HepG2 (cell line): Measurements from ENCODE around the gene DNMT3B. TPM values are rescaled to one million over a fixed set of nuclear protein-coding genes. Genes with fewer than 3 reads are reported as not detected.

ENCODE experiments used
- FOXC1 ChIP-seq: sonication (generic); formaldehyde crosslinking; IDR thresholded peaks from 2 replicates; pipeline ENCODE4 v1.8.0; 2022; ENCODE audit warnings: mild to moderate bottlenecking, missing genetic modification reagents, borderline replicate concordance
- FOXK1 ChIP-seq: sonication (generic); formaldehyde crosslinking; IDR thresholded peaks from 2 replicates; pipeline ENCODE4 v1.4.0; 2020; ENCODE audit warnings: low read depth, missing genetic modification reagents, borderline replicate concordance
- HDAC6 ChIP-seq: fragments of 200-600 bp; sonication (generic); IDR thresholded peaks from 2 replicates; pipeline ENCODE4 v1.7.0; 2017; ENCODE audit warnings: mild to moderate bottlenecking, antibody characterized with exemption, low read length, low read depth
- HOXA3 ChIP-seq: sonication (generic); formaldehyde crosslinking; IDR thresholded peaks from 2 replicates; pipeline ENCODE4 v1.5.0; 2020; ENCODE audit warnings: missing genetic modification reagents
- KDM5B ChIP-seq: sonication (generic); formaldehyde crosslinking; IDR thresholded peaks from 2 replicates; pipeline ENCODE4 v1.4.0; 2020; ENCODE audit warnings: missing genetic modification reagents, mild to moderate bottlenecking, borderline replicate concordance
- NFATC3 ChIP-seq: sonication (generic); formaldehyde crosslinking; IDR thresholded peaks from 2 replicates; pipeline ENCODE4 v1.5.1; 2020; ENCODE audit warnings: mild to moderate bottlenecking, missing genetic modification reagents
- NONO ChIP-seq, 2 experiments: fragments of 450-650 bp in 1 of 2; sonication (generic) in 1 of 2; formaldehyde crosslinking in 1 of 2; IDR thresholded peaks in 1 of 2; conservative IDR thresholded peaks in 1 of 2; 2 replicates each; pipeline versions ENCODE4 v1.6.1 to v1.8.0; 2017 to 2022; ENCODE audit warnings: mild to moderate bottlenecking in 1 of 2, missing genetic modification reagents in 1 of 2, moderate library complexity in 1 of 2
- SMYD3 ChIP-seq: sonication (generic); formaldehyde crosslinking; IDR thresholded peaks from 2 replicates; pipeline ENCODE4 v1.8.1; 2023; ENCODE audit warnings: mild to moderate bottlenecking, missing genetic modification reagents
- SUZ12 ChIP-seq: fragments of 150-350 bp; IDR thresholded peaks from 2 replicates; pipeline ENCODE4 v1.6.1; 2014; ENCODE audit warnings: low read depth, low read length
- TBP ChIP-seq: sonication (generic); formaldehyde crosslinking; IDR thresholded peaks from 2 replicates; pipeline ENCODE4 v1.5.0; 2020; ENCODE audit warnings: missing genetic modification reagents
- TBX2 ChIP-seq: sonication (generic); formaldehyde crosslinking; IDR thresholded peaks from 2 replicates; pipeline ENCODE4 v1.5.0; 2020; ENCODE audit warnings: missing genetic modification reagents, mild to moderate bottlenecking, borderline replicate concordance
- TFAP4 ChIP-seq: sonication (generic); IDR thresholded peaks from 2 replicates; pipeline ENCODE4 v1.6.1; 2016; ENCODE audit warnings: low read depth, borderline replicate concordance
- ZBTB8A ChIP-seq: sonication (generic); formaldehyde crosslinking; IDR thresholded peaks from 2 replicates; pipeline ENCODE4 v1.4.0; 2020; ENCODE audit warnings: mild to moderate bottlenecking, low read depth, missing genetic modification reagents, borderline replicate concordance
- ZNF225 ChIP-seq: sonication (generic); formaldehyde crosslinking; IDR thresholded peaks from 2 replicates; pipeline ENCODE4 v1.4.0; 2020; ENCODE audit warnings: mild to moderate bottlenecking, missing genetic modification reagents
- ZNF230 ChIP-seq: sonication (generic); formaldehyde crosslinking; IDR thresholded peaks from 2 replicates; pipeline ENCODE4 v1.4.0; 2020; ENCODE audit warnings: mild to moderate bottlenecking, missing genetic modification reagents
- ZNF572 ChIP-seq: sonication (generic); formaldehyde crosslinking; IDR thresholded peaks from 2 replicates; pipeline ENCODE4 v1.5.1; 2020; ENCODE audit warnings: mild to moderate bottlenecking, missing genetic modification reagents
- ZNF740 ChIP-seq: sonication (generic); formaldehyde crosslinking; IDR thresholded peaks from 2 replicates; pipeline ENCODE4 v1.4.0; 2020; ENCODE audit warnings: missing genetic modification reagents
- ZNF83 ChIP-seq: sonication (generic); formaldehyde crosslinking; IDR thresholded peaks from 2 replicates; pipeline ENCODE4 v1.4.0; 2020; ENCODE audit warnings: missing genetic modification reagents, mild to moderate bottlenecking, borderline replicate concordance
- ZSCAN22 ChIP-seq: sonication (generic); formaldehyde crosslinking; IDR thresholded peaks from 2 replicates; pipeline ENCODE4 v1.4.0; 2020; ENCODE audit warnings: mild to moderate bottlenecking, missing genetic modification reagents
- polyA plus RNA-seq, 8 experiments: library from polyadenylated mRNA; depleted of rRNA in 3 of 8; stranded (reverse) in 7 of 8; unstranded in 1 of 8; fragments of >200 nt; fragmentation: Illumina TruSeq in 4 of 8; extraction: Trizol in 4 of 8; gene quantifications; 2 replicates each; pipeline versions ENCODE4 v1.2.1 to v1.2.3, GENCODE V29; 2011 to 2016; ENCODE audit warnings: low read depth in 4 of 8, missing spikeins in 1 of 8, mixed read lengths in 1 of 8; ENCODE audit not compliant: insufficient read depth in 1 of 8
- total RNA-seq, 5 experiments: library from RNA; depleted of rRNA; stranded (reverse); fragments of >200 nt; fragmentation: Illumina TruSeq; extraction: Trizol; gene quantifications; 2 replicates each; pipeline ENCODE4 v1.2.3, GENCODE V29; 2016; ENCODE audit warnings: low read depth in 1 of 5
- TF ChIP-seq, protein P1 (sequence below): sonication (generic); formaldehyde crosslinking; IDR thresholded peaks from 2 replicates; pipeline ENCODE4 v1.4.0; 2020; ENCODE audit warnings: mild to moderate bottlenecking, low read depth, missing genetic modification reagents
- TF ChIP-seq, protein P2 (sequence below): sonication (generic); formaldehyde crosslinking; IDR thresholded peaks from 2 replicates; pipeline ENCODE4 v1.4.0; 2020; ENCODE audit warnings: missing genetic modification reagents

The DNMT3B gene
- total and polyA plus RNA-seq, 2 of the 13 experiments (the other 11 are each of a cell fraction or from before 2014, with no cell fraction given) = 3.8 to 13.9 TPM

DNA sequence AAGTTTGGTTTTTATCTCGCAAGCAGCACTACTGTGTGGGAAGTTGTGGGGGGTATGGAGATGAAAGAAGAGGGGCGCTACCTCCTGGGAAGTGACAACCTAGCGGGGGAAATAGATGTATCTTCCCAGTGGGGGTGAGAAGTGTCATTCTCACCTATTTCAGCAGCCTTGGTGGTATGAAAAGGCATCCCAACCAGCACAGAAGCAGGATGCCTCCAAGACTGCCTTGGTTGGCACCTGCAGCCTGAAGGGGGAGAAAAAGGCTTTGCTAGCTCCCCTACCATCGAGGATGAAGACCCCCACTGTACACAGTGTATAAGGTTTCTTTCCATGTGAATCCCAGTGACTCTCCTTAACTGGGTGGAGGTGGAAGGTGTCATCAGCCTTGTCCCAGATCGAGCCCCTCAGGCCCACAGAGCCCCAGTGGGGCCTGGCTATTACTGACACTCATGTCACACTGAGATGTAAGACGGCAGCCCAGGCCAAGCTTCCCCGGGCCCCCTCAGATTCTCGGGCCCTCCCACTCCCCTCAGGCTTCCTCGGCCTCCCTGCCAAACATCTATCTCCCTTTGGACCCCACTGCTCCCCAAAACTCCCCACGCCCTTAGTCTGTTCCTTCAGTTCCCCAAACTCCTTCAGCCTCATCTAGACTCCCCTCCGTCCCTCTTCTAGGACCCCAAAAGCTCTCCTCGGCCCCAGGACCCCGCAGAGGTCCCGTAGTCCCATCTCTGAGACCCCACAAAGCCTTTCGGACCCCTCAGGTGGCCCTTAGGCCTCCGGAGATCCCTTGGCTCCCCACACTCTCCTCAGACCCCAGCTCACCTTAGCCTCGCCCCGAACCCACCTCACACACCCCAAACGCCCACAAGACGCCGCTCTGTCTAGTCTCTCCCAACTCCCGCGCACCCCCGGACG is 19.6 kb upstream of the DNMT3B start (continued):
- TF ChIP-seq ZNF572 (CRISPR knock-in tag) (0 out of 2 replicates have a peak, but pooled peaks have one; percentile 73), ZSCAN22 (no peak), KDM5B (CRISPR knock-in tag) (0 out of 2 replicates have a peak, but pooled peaks have one; percentile 41), ZNF230 (CRISPR knock-in tag) (no peak), ZNF740 (CRISPR knock-in tag) (no peak), HDAC6 (no peak), SUZ12 (no peak), ZNF225 (no peak), HOXA3 (no peak), ZBTB8A (CRISPR knock-in tag) (no peak), TBX2 (CRISPR knock-in tag) (peak; percentile 18; the same call in 1 of the 2 replicates), ZNF83 (CRISPR knock-in tag) (no peak), SMYD3 (CRISPR knock-in tag) (no peak), TBP (no peak), NONO (IDR thresholded peaks at IDR 0.05) (no peak), NONO (CRISPR knock-in tag; conservative IDR thresholded peaks at IDR 0.05) (0 out of 2 replicates have a peak, but pooled peaks have one; percentile 0), TFAP4 (no peak), FOXC1 (CRISPR knock-in tag) (0 out of 2 replicates have a peak, but pooled peaks have one; percentile 3), FOXK1 (CRISPR knock-in tag) (no peak), NFATC3 (CRISPR knock-in tag) (no peak)
- TF ChIP-seq, protein P1, sequence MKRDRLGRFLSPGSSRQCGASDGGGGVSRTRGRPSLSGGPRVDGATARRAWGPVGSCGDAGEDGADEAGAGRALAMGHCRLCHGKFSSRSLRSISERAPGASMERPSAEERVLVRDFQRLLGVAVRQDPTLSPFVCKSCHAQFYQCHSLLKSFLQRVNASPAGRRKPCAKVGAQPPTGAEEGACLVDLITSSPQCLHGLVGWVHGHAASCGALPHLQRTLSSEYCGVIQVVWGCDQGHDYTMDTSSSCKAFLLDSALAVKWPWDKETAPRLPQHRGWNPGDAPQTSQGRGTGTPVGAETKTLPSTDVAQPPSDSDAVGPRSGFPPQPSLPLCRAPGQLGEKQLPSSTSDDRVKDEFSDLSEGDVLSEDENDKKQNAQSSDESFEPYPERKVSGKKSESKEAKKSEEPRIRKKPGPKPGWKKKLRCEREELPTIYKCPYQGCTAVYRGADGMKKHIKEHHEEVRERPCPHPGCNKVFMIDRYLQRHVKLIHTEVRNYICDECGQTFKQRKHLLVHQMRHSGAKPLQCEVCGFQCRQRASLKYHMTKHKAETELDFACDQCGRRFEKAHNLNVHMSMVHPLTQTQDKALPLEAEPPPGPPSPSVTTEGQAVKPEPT (CRISPR knock-in tag) = no peak
- TF ChIP-seq, protein P2, sequence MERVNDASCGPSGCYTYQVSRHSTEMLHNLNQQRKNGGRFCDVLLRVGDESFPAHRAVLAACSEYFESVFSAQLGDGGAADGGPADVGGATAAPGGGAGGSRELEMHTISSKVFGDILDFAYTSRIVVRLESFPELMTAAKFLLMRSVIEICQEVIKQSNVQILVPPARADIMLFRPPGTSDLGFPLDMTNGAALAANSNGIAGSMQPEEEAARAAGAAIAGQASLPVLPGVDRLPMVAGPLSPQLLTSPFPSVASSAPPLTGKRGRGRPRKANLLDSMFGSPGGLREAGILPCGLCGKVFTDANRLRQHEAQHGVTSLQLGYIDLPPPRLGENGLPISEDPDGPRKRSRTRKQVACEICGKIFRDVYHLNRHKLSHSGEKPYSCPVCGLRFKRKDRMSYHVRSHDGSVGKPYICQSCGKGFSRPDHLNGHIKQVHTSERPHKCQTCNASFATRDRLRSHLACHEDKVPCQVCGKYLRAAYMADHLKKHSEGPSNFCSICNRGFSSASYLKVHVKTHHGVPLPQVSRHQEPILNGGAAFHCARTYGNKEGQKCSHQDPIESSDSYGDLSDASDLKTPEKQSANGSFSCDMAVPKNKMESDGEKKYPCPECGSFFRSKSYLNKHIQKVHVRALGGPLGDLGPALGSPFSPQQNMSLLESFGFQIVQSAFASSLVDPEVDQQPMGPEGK (CRISPR knock-in tag) = no peak; the same call in 1 of the 2 replicates
